Islet precursor cell (in vitro differentiated cells): Measurements from ENCODE around the gene CPNE8.

Experiments used
- DNase-seq: peaks from one replicate; pipeline ENCODE4 v3.0.0-alpha.2; 2018

The CPNE8 gene

DNA sequence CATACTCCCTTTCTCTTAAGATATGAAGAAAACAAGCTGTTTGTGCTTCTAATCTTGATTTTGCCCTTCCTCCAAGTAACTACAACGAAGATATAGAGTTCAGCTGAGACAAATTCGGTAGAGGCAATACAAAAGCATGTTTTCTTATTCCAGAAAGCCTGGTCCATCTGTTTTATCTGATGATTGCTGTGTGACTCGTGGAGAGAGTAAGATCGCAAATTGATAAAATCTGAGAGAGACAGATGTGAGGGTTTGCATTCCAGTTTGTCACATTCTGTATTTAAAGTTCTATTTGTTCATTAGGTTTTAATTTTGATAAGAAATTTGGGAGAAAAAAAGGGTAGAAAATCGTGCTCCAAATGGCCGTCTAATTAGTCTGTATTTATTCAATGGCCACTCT lies 192.1 kb downstream of the CPNE8 start:
- no peak for DNase-seq

- DNase-seq = no peak
These were observed 194.3 kb downstream of the CPNE8 start for GRCh38 chr12:38711054-38711453.

- no peak for DNase-seq
These were observed 196.9 kb downstream of the CPNE8 start for GRCh38 chr12:38708466-38708865.

DNA sequence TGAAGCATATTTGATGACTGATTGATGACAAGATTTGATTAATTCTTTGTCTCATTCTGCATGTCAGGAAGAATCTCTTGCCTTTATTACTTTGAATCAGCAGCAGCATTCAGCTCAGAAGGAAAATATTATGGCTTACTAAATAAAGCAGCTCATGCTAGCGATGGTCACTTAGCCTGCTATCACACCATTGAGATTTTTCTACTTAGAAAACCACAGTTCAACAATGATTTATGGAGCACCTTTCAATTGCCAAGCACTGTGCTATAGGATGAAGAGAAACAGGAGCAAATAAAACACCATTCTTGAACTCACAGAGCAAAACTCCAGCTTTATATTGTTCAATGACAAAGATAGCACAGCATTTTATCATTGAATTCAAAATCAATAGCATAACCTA lies 197.7 kb downstream of the CPNE8 start:
- no peak for DNase-seq

DNA sequence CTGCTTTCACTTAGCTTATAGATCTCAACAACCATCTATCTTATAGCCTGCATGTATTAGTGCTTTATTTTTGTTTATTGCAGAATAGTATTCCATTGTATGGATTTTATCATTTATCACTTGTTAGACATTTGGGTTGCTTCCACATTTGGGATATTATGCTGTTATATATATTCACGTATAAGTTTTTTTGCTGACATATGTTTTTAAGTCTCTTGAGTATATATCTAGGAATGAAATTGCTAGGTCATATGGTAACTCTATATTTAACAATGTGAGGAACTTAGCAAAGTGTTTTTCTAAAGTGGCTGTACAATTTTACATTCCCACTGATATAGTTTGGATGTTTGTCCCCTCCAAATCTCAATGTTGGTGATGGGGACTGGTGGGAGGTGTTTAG lies 208.1 kb downstream of the CPNE8 start:
- no peak for DNase-seq

GRCh38 chr12:38695057-38695456 lies 210.3 kb downstream of the CPNE8 start:
- DNase-seq = no peak

DNA sequence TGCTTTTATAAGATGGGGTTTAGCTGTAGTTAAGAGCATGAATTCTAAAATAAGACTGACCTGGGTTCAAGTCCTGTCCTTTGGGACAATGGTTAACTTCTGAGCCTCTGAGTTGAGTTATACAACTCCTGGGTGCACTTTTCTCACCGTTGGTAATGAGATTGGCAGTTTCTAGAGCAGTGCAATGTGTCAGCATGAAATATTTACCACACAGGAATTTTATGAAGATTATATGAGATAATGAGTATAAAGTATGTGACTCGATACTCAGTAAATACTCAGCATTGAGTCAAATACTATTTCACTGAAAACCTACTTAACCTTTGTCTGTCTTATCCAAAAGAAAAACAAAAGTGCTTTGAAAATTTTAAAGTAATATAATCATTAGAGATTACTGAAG lies 214.2 kb downstream of the CPNE8 start:
- DNase-seq = no peak

DNA sequence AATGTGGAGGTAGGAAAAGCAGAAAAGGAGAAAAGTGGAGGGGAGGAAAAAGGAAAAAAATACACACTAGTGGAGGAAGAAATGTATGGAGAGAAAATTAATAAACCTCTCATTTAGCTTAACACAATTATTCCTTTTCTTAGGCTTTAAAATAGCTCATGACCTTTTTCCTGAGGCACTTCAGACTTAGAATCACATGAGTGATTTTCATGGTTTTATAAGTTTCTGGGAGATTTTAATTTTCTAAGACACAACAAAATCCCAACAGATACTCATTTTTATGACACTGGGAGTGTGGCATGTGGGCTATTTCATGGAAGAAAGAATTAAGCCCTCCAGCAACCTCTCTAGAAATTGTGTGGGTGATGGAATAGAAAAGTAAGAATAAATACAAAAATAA lies 214.7 kb downstream of the CPNE8 start:
- DNase-seq = no peak

DNA sequence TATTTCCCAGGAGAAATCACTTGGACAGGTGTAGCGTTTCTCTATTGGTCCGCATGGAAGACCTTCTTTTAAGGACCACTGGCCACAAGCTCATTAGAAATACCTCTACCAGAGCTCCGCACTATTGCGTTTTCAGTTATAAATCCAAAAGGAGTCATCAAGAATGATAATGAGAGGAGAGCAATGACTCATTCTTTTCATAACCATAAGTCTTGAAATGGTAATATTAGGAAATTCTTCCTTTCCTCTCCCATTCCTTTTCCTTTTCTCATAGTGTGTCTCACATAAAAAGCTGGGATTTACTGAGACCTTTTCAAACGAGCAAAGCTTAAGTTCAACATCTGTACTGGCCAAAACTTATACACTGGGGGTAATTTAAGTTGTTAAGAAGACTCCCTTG lies 215.7 kb downstream of the CPNE8 start:
- no peak for DNase-seq

DNA sequence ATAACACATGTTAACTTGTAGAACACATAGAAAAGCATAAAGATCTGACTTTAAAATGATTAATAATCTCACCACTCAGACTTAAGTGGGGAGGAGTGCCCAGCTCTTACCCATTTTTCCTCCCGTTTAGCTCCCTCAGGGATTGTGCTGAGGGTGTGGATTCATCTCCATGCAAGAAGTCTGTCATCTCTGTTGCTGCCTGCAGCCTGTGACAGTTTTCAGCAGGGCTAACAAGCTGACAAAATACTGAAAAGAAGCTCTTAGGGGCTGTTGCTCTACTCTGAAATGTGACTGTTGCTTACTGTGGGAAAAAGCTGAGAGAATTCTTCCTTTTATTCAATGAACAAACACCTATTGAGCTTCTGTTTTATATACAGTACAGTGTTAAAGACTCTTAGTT lies 216.2 kb downstream of the CPNE8 start:
- no peak for DNase-seq

DNA sequence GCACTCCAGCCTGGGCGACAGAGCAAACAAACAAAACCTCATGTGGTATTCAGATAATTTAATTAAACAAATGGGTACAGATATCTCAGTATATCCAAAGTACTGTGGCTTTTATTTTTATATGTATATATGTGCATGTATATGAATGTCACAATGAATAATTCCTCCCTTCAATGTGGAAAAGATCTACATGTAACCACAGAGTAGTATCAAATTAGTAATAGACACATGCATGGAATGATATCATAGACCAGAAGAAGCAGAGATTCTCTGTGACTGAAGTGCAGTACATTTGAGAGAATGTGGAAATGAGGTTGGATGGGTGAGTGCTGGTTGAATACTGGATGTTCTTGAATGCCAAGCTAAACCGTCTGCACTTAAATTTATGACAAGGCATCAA lies 222.9 kb downstream of the CPNE8 start:
- DNase-seq = no peak

DNA sequence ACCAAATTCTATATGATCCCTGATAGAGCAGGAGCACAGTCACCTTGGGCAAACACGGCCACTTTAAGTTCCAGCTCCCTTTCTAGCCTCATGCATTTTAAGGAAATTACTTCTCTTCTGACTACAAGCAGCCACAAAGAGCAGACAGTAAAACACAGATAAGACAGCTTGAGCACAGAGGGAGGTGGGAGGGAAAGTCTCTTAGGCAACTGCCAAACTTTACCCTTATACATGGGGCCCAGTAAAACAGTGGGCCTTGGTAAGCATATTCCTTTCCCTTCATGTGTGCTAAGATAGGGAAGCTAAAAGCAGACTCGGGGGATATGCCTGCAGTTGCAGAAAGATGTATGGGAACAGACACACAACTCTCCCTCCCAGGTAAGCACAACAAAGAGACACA lies 235.9 kb downstream of the CPNE8 start:
- peak; percentile 60 for DNase-seq

DNA sequence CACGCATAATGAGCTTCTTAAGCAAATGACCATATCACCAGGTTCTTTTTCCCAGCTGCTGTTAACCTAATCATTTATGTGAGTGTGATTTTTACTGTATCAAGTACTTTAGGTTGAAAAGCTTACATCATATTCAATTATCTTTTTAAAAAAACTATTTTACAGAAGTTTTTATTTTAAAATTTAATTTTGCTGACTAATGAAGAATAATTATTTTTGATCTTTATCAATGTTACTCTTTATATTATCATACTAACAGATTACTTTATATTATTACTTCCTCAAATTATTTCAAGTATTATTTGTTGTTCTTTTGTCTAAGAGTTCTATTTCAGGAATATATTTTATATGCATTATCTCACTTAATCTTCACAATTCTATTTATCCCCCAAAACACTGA lies 236.3 kb downstream of the CPNE8 start:
- no peak for DNase-seq

DNA sequence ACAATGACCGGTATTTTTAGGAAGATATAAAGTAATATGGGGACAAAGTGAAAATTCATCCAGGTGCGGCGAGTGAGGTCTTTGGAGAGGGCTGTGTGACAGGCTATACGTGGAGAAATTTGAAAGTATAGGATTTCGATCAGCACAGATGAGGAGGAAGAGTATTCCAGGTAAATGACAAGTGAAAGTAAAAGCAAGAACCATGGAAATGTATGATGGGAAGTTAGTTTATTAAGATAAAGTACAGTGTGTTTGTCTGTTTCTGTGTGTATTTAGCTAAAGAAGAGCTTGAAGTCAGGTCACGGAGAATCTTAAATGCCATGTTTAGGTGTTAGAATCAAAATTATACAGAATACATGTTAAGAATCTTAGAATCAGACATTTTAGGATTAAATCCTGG lies 239.0 kb downstream of the CPNE8 start:
- DNase-seq = no peak

DNA sequence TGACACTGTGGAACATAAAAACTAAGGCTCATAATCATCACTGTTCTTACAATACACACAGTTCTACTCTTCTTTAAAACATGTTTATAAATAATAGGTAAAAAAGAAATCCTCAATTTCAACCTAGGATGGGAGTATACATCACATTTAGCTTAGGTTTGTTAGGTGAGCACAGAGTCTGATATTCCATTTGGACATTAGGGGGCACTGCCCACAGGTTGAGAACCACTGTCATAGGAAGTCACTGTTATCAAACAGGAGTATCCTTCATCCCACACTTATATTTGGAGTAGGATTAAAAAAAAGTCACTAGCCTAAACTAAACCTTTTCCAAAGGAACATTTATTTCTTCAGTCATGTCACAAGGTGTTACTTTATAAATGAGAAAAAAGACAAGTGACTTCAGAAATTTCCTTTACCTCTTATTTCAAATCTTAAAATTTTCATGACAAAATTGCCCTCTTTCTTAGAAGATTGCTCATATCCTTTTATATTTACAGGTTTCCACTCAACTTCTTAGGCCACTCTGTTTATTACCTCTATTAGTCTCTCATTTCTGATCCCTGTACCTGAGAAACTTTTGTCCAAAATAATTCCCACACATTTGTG lies 240.6 kb downstream of the CPNE8 start:
- DNase-seq = no peak

DNA sequence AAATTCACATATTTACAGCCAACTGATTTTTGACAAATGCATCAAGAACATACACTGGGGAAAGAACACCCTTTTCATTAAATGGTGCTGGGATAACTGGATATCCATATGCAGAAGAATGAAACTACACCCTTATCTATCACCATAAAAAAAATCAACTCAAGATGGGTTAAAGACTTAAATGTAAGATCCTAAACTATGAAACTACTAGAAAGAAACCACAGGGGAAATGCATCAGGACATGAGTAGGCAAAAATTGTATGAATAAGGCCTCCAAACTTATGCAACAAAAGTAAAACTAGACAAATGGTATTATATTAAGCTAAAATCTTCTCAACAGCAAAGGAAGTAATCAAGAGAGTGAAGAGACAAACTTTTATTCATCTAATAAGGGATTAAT lies 242.6 kb downstream of the CPNE8 start:
- no peak for DNase-seq

GRCh38 chr12:38653650-38654049 lies 251.7 kb downstream of the CPNE8 start:
- DNase-seq = no peak

DNA sequence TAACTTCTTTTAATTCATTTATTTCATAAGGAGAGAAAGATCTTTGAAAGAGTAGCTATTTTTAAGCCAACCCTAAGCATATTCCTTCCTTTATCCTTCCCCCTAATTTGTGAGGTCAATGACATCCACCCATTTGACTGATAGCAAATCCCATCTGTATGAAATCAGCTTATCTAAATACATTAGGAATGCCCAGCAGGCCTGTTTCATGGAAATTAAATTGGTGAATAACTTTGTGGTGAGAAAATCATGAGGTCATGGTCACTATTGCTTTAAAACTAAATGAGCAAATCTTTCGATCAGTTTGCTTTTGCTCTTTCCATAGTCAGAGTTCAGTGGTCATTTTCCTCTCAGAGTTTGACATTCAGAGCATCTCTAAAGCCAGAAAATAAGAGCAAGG lies 256.6 kb downstream of the CPNE8 start:
- no peak for DNase-seq

GRCh38 chr12:38646146-38646545 lies 259.2 kb downstream of the CPNE8 start:
- no peak for DNase-seq

DNA sequence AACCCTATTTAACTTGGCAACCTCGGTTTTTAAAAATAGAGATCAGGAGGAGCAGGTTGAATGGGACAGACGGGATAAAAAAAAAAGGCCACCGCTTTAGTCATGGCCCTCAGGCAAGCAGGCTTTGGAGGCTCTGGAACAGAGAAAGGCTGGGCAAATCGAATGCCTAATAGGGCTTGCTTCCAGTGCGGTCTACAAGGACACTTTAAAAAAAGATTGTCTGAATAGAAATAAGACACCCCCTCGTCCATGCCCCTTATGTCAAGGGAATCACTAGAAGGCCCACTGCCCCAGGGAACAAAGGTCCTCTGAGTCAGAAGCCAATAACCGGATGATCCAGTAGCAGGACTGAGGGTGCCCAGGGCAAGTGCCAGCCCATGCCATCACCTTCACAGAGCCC lies 265.8 kb downstream of the CPNE8 start:
- DNase-seq = peak; percentile 58

DNA sequence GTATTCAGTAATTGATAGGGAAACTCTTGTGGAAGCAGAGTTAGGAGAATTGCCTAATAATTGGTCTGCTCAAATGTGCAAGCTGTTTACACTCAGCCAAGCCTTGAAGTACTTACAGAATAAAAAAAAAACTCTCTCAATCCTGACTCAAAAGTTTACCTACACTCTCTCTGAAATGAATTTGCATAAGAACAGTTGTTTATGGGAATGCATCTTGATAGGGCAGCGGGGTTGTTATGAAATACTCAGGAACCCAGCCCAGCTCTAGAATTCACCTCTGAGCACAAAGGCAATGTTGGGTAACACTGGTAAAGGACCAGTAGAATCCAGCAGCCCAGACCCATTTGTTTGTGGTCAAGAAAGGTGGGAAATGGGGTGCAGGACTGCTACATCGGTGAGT lies 267.0 kb downstream of the CPNE8 start:
- no peak for DNase-seq

DNA sequence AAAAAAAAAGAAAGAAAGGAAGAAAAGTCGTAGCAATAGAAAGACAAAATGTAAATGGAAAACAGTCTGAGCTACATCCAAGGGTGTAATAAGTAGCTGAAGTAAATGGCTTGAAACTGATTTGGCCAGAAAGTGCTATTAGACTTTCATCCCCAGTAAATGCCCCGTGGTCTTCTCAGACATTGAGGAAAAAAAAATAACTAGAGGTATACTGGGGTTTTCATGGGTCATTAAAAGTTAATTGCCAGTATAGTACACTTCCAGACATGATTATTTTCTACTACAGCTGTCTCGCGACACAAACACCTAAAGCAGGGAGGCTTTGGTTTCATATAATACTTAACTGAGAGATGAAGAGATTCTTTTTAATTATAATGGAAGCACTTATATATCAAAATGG lies 271.9 kb downstream of the CPNE8 start:
- no peak for DNase-seq

DNA sequence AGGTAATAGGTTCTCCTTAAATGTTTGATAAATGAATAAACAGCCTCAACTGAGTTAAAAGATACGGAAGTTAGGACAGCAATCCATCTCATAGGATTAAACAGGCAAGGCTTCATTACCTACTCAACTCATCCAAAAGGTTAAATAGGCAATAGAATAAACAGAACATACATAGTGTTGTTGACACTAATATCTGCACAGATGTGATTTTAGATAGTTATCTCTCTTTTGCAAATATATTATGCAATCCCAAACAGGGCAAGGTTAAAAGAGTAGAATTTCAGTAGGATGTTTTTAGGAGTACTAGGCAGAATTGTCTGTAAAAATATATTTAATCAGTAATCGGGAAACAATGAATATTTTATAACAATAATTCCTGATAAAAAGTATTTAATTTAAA lies 276.3 kb downstream of the CPNE8 start:
- DNase-seq = no peak

- no peak for DNase-seq
These were observed 277.1 kb downstream of the CPNE8 start for GRCh38 chr12:38628288-38628687.

- no peak for DNase-seq
These were observed 280.1 kb downstream of the CPNE8 start for GRCh38 chr12:38625306-38625705.

DNA sequence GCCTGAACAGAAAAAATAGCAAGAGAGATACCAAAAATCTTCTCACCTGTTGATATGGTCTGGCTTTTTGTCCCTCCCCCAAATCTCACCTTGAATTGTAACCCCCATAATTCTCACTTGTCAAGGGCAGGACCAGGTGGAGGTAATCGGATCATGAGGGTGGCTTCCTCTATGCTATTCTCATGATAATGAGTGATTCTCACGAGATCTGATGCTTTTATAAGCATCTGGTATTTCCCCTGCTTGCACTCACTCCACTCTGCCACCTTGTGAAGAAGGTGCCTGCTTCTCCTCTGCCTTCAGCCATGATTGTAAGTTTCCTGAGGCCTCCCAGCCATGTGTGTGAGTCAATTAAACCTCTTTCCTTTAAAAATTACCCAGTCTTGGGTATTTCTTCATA lies 291.2 kb downstream of the CPNE8 start:
- no peak for DNase-seq
